Uterus (tissue), 4 donors: Measurements from ENCODE around the gene FMNL2. TPM values are rescaled to one million over a fixed set of nuclear protein-coding genes. Genes with fewer than 3 reads are reported as not detected.

Source experiments
- DNase-seq, 2 donors: peaks; one replicate each; pipeline ENCODE4 v3.0.0-alpha.2; 2019 to 2020
- H3K27ac ChIP-seq, 2 donors: fragments of 200-600 bp; sonication (generic); 1 replicate in 1 of 2; 2 replicates in 1 of 2; pipeline ENCODE4 v1.5.1; 2016 to 2018
- H3K27me3 ChIP-seq, 2 donors: fragments of 200-600 bp; sonication (generic); one replicate each; pipeline ENCODE4 v1.5.1; 2018 to 2019; ENCODE audit warnings: control low read depth in 1 of 2
- H3K36me3 ChIP-seq, 2 donors: fragments of 200-600 bp; sonication (generic); one replicate each; pipeline ENCODE4 v1.5.1; 2019; ENCODE audit warnings: control low read depth in 1 of 2
- H3K4me1 ChIP-seq, 2 donors: fragments of 200-600 bp; sonication (generic); one replicate each; pipeline ENCODE4 v1.5.1; 2018 to 2019; ENCODE audit warnings: control low read depth in 1 of 2
- H3K4me3 ChIP-seq, 2 donors: fragments of 200-600 bp; sonication (generic); 1 replicate in 1 of 2; 2 replicates in 1 of 2; pipeline ENCODE4 v1.5.1; 2018 to 2019; ENCODE audit warnings: mild to moderate bottlenecking in 1 of 2
- H3K9me3 ChIP-seq, 2 donors: fragments of 200-600 bp; sonication (generic); one replicate each; pipeline ENCODE4 v1.5.1; 2019; ENCODE audit warnings: control low read depth in 1 of 2
- CTCF ChIP-seq, 4 experiments: fragments of 200-600 bp in 2 of 4; fragments of 450-650 bp in 2 of 4; sonication (generic) in 2 of 4; IDR thresholded peaks; one replicate each; pipeline ENCODE4 v1.5.1; 2016 to 2019; ENCODE audit warnings: antibody characterized with exemption in 4 of 4, mild to moderate bottlenecking in 2 of 4, moderate library complexity in 1 of 4
- POLR2A ChIP-seq, 2 donors: fragments of 450-650 bp; IDR thresholded peaks; one replicate each; pipeline ENCODE4 v1.6.1; 2016; ENCODE audit warnings: antibody characterized with exemption in 2 of 2, mild to moderate bottlenecking in 1 of 2, moderate library complexity in 1 of 2
- intact Hi-C: fragments of 100-400 bp; cut with DNase I; formaldehyde crosslinking; loops from one replicate; pipeline ENCODE4 v1.15.1; 2023; ENCODE audit warnings: low total_unique reads
- total RNA-seq, 4 donors: library from RNA; depleted of rRNA in 3 of 4; stranded (reverse); fragments of >200 nt in 3 of 4; gene quantifications; one replicate each; pipeline versions ENCODE4 v1.1.0 to v1.2.4, GENCODE V29; 2014 to 2023
- donor health status: DM: yes; HTN: yes; CAD: no.

Gene FMNL2
- total RNA-seq, 4 donors from 2014 or later, result 10.0 to 66.9 (median 33.4) TPM

GRCh38 chr2:152560873-152561595 is 226.1 kb downstream of the FMNL2 start:
- H3K27me3 ChIP-seq, result no peaks in the 10 kb centered on the region
- TF ChIP-seq POLR2A (IDR thresholded peaks at IDR 0.05), result no peak
- TF ChIP-seq CTCF (IDR thresholded peaks at IDR 0.05), result no peak
- intact Hi-C loops, result no loop called here
- no peak overlapping the region for H3K4me3 ChIP-seq
- H3K4me1 ChIP-seq, result no peaks in the 10 kb centered on the region
- no peak for DNase-seq
- no peaks in the 10 kb centered on the region for H3K36me3 ChIP-seq
- no peaks in the 10 kb centered on the region for H3K9me3 ChIP-seq
- H3K27ac ChIP-seq, result no peak overlapping the region

GRCh38 chr2:152562198-152562884 is 227.4 kb downstream of the FMNL2 start:
- no peak for DNase-seq
- no peaks in the 10 kb centered on the region for H3K27me3 ChIP-seq
- no peak overlapping the region for H3K27ac ChIP-seq
- no peak overlapping the region for H3K4me3 ChIP-seq
- H3K4me1 ChIP-seq, result no peaks in the 10 kb centered on the region
- intact Hi-C loops, result no loop called here
- H3K36me3 ChIP-seq, result no peaks in the 10 kb centered on the region
- no peaks in the 10 kb centered on the region for H3K9me3 ChIP-seq
- no peak for TF ChIP-seq CTCF (IDR thresholded peaks at IDR 0.05)
- TF ChIP-seq POLR2A (IDR thresholded peaks at IDR 0.05), result no peak

GRCh38 chr2:152563764-152564163 is 228.8 kb downstream of the FMNL2 start:
- Histone ChIP-seq H3K27me3 (no peaks in the 10 kb centered on the region), H3K9me3 (no peaks in the 10 kb centered on the region), H3K4me3 (no peak overlapping the region), H3K27ac (no peak overlapping the region), H3K36me3 (no peaks in the 10 kb centered on the region), H3K4me1 (no peaks in the 10 kb centered on the region)
- intact Hi-C loops, result no loop called here
- no peak for TF ChIP-seq POLR2A (IDR thresholded peaks at IDR 0.05)
- no peak for TF ChIP-seq CTCF (IDR thresholded peaks at IDR 0.05)
- no peak for DNase-seq

GRCh38 chr2:152564754-152565551 is 230.0 kb downstream of the FMNL2 start:
- H3K4me3 ChIP-seq, result no peak overlapping the region
- no peaks in the 10 kb centered on the region for H3K9me3 ChIP-seq
- H3K36me3 ChIP-seq, result no peaks in the 10 kb centered on the region
- TF ChIP-seq POLR2A (IDR thresholded peaks at IDR 0.05) (no peak), CTCF (IDR thresholded peaks at IDR 0.05) (no peak)
- DNase-seq, result no peak
- H3K27ac ChIP-seq, result no peak overlapping the region
- H3K27me3 ChIP-seq, result no peaks in the 10 kb centered on the region
- no peaks in the 10 kb centered on the region for H3K4me1 ChIP-seq
- intact Hi-C loops, result no loop called here
